Ammon's horn (tissue), 1 donor: ENCODE results near the gene GNG12.
"Not testable (repeated sequence)": the region's sequence is repeated elsewhere in the genome, so short reads cannot be mapped to it uniquely, and the experiment has no call there.

Source experiments
- DNase-seq: peaks from one replicate; pipeline ENCODE4 v3.0.0-alpha.2; 2016; ENCODE audit warnings: low spot score

The GNG12 gene

DNA sequence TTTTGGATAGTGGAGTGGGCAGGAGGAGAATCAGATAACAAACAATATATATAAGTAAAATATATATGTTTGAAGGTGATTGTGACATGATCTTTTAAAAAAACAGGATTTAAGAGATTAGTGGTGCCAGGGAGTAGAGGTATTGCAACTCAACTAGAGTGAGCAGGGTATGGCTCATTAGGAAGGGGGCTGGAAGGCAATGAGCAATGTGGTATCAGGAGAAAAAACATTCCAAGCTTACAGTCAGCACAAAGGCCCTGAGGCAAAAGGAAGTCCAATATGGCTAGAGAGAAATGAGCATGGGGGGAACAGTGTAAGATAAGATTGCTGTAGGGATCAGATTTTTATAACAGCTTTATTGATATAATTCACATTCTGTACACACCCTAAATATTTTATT is 153.6 kb downstream of the GNG12 start:
- DNase-seq: no peak

- DNase-seq: no peak
These were observed 155.3 kb downstream of the GNG12 start for GRCh38 chr1:67677930-67678329.

DNA sequence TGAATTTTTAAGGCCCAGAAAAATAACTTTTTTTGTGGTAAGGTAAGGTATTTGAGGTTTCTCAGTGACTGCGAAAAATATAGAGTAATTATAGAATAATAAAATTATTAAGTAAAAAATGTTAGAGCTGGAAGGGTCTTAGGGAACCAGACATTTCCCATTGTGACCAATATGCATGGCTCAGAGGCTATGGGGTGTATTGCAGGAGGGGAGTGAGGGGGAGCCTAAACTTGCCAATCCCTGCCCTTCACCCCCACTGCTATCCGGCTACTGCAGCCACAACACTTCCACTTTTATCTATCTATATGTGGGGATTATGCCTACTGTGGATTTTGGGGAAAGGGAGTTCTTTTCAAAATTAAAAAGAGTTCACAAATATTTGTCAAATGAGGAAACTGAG is 155.9 kb downstream of the GNG12 start:
- no peak for DNase-seq

DNA sequence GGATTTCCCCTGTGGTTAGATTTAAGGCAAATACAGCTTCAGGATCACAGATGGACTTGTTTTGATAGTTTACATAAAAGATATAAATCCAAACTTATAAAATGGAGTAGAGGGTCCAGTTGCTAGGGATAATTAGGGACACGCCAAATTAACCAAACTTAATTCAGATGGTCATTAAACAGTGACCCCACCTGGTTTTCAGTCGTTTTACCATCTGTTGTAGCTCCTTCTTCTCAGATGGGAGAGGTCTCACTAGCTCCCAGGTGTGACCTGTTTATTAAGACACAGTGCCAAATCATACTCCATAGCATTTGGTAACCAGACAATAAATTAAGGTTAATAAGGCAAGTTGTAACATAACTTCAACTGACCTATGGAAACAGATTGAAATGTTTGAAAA is 156.3 kb downstream of the GNG12 start:
- DNase-seq: no peak

GRCh38 chr1:67676287-67676686 is 157.0 kb downstream of the GNG12 start:
- no peak for DNase-seq

- no peak for DNase-seq
These were observed 157.5 kb downstream of the GNG12 start for GRCh38 chr1:67675800-67676199.

- DNase-seq: peak; percentile 7
These were observed 158.8 kb downstream of the GNG12 start for GRCh38 chr1:67674260-67675011.

- no peak for DNase-seq
These were observed 159.6 kb downstream of the GNG12 start for GRCh38 chr1:67673468-67674201.

DNA sequence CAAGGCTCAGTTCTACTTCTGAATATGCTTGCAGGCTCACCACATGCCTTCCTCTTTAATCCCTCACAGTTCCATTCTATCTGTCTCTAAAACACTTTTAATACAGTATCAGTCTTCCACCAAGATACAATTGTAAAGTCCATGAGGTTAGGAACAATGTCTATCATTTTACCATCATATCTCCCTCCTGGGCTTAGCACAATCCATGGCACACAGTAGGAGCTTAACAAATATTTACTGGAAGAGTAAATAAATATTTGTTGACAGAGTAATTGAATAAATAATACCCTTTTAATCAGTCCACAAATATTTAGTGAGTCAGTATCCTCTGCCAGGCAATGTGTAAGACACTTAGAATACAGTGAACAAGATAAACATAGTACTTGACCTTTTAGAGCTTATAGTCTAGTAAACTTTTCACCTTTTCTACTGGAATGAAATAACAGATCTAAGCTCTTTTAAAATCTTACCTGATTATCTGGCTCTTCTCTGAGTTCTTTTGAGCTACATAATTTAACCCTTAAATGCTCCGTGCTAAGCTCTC is 160.9 kb downstream of the GNG12 start:
- no peak for DNase-seq

GRCh38 chr1:67668660-67669059 is 164.6 kb downstream of the GNG12 start:
- DNase-seq: no peak

GRCh38 chr1:67666636-67667035 is 166.6 kb downstream of the GNG12 start:
- no peak for DNase-seq

DNA sequence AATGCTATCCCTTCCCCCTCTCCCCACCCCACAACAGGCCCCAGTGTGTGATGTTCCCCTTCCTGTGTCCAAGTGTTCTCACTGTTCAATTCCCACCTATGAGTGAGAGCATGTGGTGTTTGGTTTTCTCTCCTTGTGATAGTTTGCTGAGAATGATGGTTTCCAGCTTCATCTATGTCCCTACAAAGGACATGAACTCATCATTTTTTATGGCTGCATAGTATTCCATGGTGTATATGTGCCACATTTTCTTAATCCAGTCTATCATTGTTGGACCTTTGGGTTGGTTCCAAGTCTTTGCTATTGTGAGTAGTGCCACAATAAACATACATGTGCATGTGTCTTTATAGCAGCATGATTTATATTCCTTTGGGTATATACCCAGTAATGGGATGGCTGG is 168.0 kb downstream of the GNG12 start:
- DNase-seq: not testable (repeated sequence)

- no peak for DNase-seq
These were observed 169.2 kb downstream of the GNG12 start for GRCh38 chr1:67664048-67664447.

DNA sequence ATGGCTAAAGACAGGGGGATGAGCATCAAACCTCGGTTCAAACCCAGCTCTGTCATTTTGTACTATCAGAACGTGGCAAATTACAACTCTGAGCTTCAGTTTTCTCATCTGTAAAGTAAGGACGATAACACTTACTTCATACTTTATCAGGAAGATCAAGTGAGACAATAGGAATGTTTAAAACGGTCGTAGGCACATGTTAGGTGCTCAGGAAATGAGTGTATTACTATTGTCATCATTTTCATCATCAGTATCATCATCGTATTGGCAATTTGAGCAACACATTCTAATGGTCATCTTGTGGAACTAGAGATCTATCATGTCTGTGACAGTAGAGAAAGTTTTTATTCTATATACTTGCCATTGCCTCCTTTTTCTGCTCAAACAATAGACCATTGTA is 170.4 kb downstream of the GNG12 start:
- DNase-seq: no peak

DNA sequence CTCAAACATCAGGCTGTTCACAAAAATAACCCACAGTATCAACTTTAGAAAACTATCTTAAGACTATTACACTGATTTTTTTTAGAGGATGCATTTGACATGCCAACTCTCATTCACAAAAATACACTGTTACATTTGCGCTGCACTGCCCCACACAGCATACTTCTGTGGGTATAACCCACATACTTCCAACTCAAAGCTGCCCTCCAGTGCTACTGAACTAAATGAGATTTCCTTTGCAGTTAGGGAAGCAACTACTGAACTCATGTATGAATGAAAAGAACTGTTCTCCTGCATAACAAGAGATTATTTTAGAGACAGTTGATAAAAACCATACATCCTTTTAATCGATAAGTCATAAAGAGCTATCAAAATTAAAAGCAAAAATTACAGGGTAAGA is 174.0 kb downstream of the GNG12 start:
- no peak for DNase-seq

DNA sequence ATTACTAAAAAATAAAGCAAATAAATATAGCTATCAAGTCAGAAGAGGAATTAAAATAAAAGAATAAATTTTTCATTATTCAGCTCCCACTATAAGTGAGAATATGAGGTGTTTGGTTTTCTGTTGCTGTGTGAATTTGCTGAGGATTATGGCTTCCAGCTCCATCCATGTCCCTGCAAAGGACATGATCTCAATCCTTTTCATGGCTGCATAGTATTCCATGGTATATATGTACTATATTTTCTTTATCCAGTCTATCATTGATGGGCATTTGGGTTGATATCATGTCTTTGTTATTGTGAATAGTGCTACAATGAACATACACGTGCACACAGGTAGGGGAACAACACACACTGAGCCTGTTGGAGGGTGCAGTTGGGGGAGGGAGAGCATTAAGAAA is 176.1 kb downstream of the GNG12 start:
- not testable (repeated sequence) for DNase-seq

DNA sequence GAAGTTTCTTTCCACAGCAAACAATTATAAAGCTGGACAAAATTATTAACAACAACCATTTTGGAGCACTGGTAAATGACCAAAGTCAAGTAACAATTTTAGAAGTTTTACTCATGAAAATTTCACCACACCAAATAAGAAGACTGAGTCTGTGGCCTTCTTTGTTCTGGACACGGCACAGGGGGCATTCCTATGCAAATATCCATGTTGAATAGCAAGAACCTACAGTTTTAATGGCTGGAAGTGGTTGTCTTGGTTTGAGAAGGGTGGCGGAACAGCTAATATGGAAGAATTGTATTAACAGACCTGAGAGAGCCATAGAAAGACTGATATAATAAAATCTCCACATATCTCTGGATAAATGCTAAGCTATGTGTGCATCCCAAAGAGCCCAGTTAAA is 177.7 kb downstream of the GNG12 start:
- DNase-seq: no peak

GRCh38 chr1:67653304-67653703 is 180.0 kb downstream of the GNG12 start:
- DNase-seq: no peak

GRCh38 chr1:67652800-67653199 is 180.5 kb downstream of the GNG12 start:
- no peak for DNase-seq
